ENCODE measurements around the gene XYLB. TPM values are rescaled to one million over a fixed set of nuclear protein-coding genes. Genes with fewer than 3 reads are reported as not detected.

The XYLB gene
- total RNA-seq, 4 donors from 2014 or later, result 0.76 to 3.4 (median 1.6) TPM

GRCh38 chr3:38374221-38374620 is 27.6 kb downstream of the XYLB start:
- Histone ChIP-seq H3K4me1 (peaks cover 22% of the 10 kb centered on the region), H3K36me3 (peaks cover 34% of the 10 kb centered on the region), H3K4me3 (no peak overlapping the region), H3K27ac (no peak overlapping the region), H3K27me3 (no peaks in the 10 kb centered on the region), H3K9me3 (no peaks in the 10 kb centered on the region)
- DNase-seq (ENCODE audit: low spot score in 2 of 2), result no peak
- no peak for TF ChIP-seq CTCF (IDR thresholded peaks at IDR 0.05)
- 95% methylated on average over 9 of the region's 9 CpGs for WGBS

- Histone ChIP-seq H3K9me3 (no peaks in the 10 kb centered on the region), H3K36me3 (peaks cover 40% of the 10 kb centered on the region), H3K4me1 (peaks cover 22% of the 10 kb centered on the region), H3K27me3 (no peaks in the 10 kb centered on the region), H3K4me3 (no peak overlapping the region), H3K27ac (no peak overlapping the region)
- no peak for DNase-seq (ENCODE audit: low spot score in 2 of 2)
- 88% methylated on average over 4 of the region's 6 CpGs for WGBS
- no peak for TF ChIP-seq CTCF (IDR thresholded peaks at IDR 0.05)
- TF ChIP-seq EP300 (IDR thresholded peaks at IDR 0.05), result no peak
- no peak for TF ChIP-seq POLR2AphosphoS5 (IDR thresholded peaks at IDR 0.05)
- no peak for TF ChIP-seq POLR2A (IDR thresholded peaks at IDR 0.05)
Measured at GRCh38 chr3:38375072-38375471, 28.5 kb downstream of the XYLB start.

GRCh38 chr3:38375488-38376097 is 29.0 kb downstream of the XYLB start:
- WGBS, result 81% methylated on average over 5 of the region's 8 CpGs
- Histone ChIP-seq H3K27ac (no peak overlapping the region), H3K27me3 (no peaks in the 10 kb centered on the region), H3K4me3 (no peak overlapping the region), H3K4me1 (peaks cover 22% of the 10 kb centered on the region), H3K36me3 (peaks cover 40% of the 10 kb centered on the region), H3K9me3 (no peaks in the 10 kb centered on the region)
- TF ChIP-seq EP300 (IDR thresholded peaks at IDR 0.05) (no peak), CTCF (IDR thresholded peaks at IDR 0.05) (no peak), POLR2A (IDR thresholded peaks at IDR 0.05) (no peak), POLR2AphosphoS5 (IDR thresholded peaks at IDR 0.05) (no peak)
- no peak for DNase-seq (ENCODE audit: low spot score in 2 of 2)

DNA sequence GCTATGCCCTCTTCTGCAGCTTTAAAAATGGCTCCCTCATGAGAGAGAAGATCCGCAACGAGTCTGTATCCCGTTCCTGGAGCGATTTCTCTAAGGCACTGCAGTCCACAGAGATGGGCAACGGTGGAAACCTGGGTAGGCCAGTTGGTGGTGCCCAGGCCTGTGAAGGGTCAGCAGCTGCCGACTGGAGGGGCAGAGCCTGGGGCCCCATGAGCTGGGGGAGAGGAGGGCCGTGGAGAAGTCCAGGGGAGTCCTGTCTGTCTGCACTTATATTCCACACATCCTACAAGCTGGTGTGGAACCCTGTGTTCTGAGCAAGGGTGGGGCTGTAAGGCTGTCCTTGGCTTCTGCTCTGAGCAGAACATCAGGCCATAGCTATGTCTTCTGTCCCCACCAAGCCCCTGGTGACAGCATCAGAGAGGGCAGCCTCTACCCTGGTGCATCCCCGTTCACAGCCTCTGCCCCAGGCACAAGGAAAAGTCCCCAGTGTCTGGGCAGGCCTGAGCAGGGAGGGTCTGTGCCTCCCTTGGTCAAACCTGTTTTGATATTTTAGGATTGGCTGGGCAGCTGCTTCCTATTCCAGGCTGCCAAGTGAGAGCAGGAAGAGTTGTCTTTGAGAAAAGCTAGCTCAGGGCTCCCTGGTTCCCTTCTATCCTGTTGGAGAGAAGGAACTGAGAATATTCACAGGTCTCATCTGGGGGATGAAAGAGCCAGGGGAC is 29.7 kb downstream of the XYLB start:
- H3K9me3 ChIP-seq, result no peaks in the 10 kb centered on the region
- H3K36me3 ChIP-seq, result peaks cover 41% of the 10 kb centered on the region
- TF ChIP-seq POLR2A (IDR thresholded peaks at IDR 0.05) (no peak), EP300 (IDR thresholded peaks at IDR 0.05) (no peak), CTCF (IDR thresholded peaks at IDR 0.05) (no peak), POLR2AphosphoS5 (IDR thresholded peaks at IDR 0.05) (no peak)
- no peak overlapping the region for H3K4me3 ChIP-seq
- WGBS, result 85% methylated on average over 6 of the region's 8 CpGs
- H3K27ac ChIP-seq, result no peak overlapping the region
- H3K4me1 ChIP-seq, result peaks cover 22% of the 10 kb centered on the region
- H3K27me3 ChIP-seq, result no peaks in the 10 kb centered on the region
- peak in 1 of 2 donors; percentile 62 for DNase-seq (ENCODE audit: low spot score in 2 of 2)

GRCh38 chr3:38379201-38379770 is 32.7 kb downstream of the XYLB start:
- 93% methylated on average over 5 of the region's 7 CpGs for WGBS
- DNase-seq (ENCODE audit: low spot score in 2 of 2), result peak in 1 of 2 donors; percentile 31
- no peak overlapping the region for H3K4me3 ChIP-seq

More at GRCh38 chr3:38379201-38379770, 32.7 kb downstream of the XYLB start:
- H3K4me1 ChIP-seq, result peaks cover 29% of the 10 kb centered on the region
- H3K36me3 ChIP-seq, result peaks cover 42% of the 10 kb centered on the region
- H3K27me3 ChIP-seq, result no peaks in the 10 kb centered on the region
- H3K27ac ChIP-seq, result no peak overlapping the region
- TF ChIP-seq POLR2A (IDR thresholded peaks at IDR 0.05), result no peak
- no peak for TF ChIP-seq CTCF (IDR thresholded peaks at IDR 0.05)
- TF ChIP-seq POLR2AphosphoS5 (IDR thresholded peaks at IDR 0.05), result no peak
- TF ChIP-seq EP300 (IDR thresholded peaks at IDR 0.05), result no peak
- no peaks in the 10 kb centered on the region for H3K9me3 ChIP-seq

All from suprapubic skin (tissue), 4 donors.